ENCODE results near the gene LDLRAD4.

LDLRAD4 gene

GRCh38 chr18:13357289-13357688 is 138.7 kb downstream of the LDLRAD4 start:
- no peak for DNase-seq

GRCh38 chr18:13359210-13359609 is 140.7 kb downstream of the LDLRAD4 start:
- DNase-seq, result peak in 1 of 2 donors; percentile 30

GRCh38 chr18:13361431-13361830 is 142.9 kb downstream of the LDLRAD4 start:
- no peak for DNase-seq

GRCh38 chr18:13362051-13362450 is 143.5 kb downstream of the LDLRAD4 start:
- DNase-seq, result no peak

- DNase-seq, result no peak
These were observed 144.0 kb downstream of the LDLRAD4 start for GRCh38 chr18:13362607-13363006.

GRCh38 chr18:13363359-13363758 is 144.8 kb downstream of the LDLRAD4 start:
- no peak for DNase-seq

- no peak for DNase-seq
These were observed 146.2 kb downstream of the LDLRAD4 start for GRCh38 chr18:13364721-13365205.

- DNase-seq, result no peak
These were observed 147.6 kb downstream of the LDLRAD4 start for GRCh38 chr18:13366131-13366530.

GRCh38 chr18:13366541-13366940 is 148.0 kb downstream of the LDLRAD4 start:
- DNase-seq, result no peak

GRCh38 chr18:13366962-13367892 is 148.7 kb downstream of the LDLRAD4 start:
- no peak for DNase-seq

GRCh38 chr18:13368080-13368813 is 149.7 kb downstream of the LDLRAD4 start:
- DNase-seq, result no peak

GRCh38 chr18:13369353-13369752 is 150.8 kb downstream of the LDLRAD4 start:
- DNase-seq, result no peak

- no peak for DNase-seq
These were observed 151.4 kb downstream of the LDLRAD4 start for GRCh38 chr18:13369756-13370510.

- DNase-seq, result no peak
These were observed 152.6 kb downstream of the LDLRAD4 start for GRCh38 chr18:13370995-13371625.

GRCh38 chr18:13371689-13372418 is 153.3 kb downstream of the LDLRAD4 start:
- DNase-seq, result peak in 1 of 2 donors; percentile 31

GRCh38 chr18:13372531-13372951 is 154.0 kb downstream of the LDLRAD4 start:
- DNase-seq, result no peak

- no peak for DNase-seq
These were observed 155.5 kb downstream of the LDLRAD4 start for GRCh38 chr18:13374096-13374467.

GRCh38 chr18:13374468-13375301 is 156.1 kb downstream of the LDLRAD4 start:
- no peak for DNase-seq

GRCh38 chr18:13375302-13376255 is 157.0 kb downstream of the LDLRAD4 start:
- peak; percentile 82 to 85 for DNase-seq

All from CD4-positive, alpha-beta T cell treated with Interleukin-1 beta for 1 hour (primary cell).